K562 (cell line): Measurements from ENCODE around the gene SPOUT1.
"Not testable (repeated sequence)": the region's sequence is repeated elsewhere in the genome, so short reads cannot be mapped to it uniquely, and the experiment has no call there.

Source experiments
- FOXJ3 ChIP-seq: sonication (generic); formaldehyde crosslinking; IDR thresholded peaks from 2 replicates; pipeline ENCODE4 v1.4.0; 2020; ENCODE audit warnings: mild to moderate bottlenecking, missing genetic modification reagents
- HMG20A ChIP-seq: fragments of 450-650 bp; formaldehyde crosslinking; conservative IDR thresholded peaks from 2 replicates; pipeline ENCODE4 v1.4.0; 2020; ENCODE audit warnings: mild to moderate bottlenecking, mixed read lengths
- MTA2 ChIP-seq: fragments of 450-650 bp; IDR thresholded peaks from 2 replicates; pipeline ENCODE4 v1.6.1; 2016; ENCODE audit warnings: low read depth
- TF ChIP-seq, protein P1 (sequence below), 3 experiments: IDR thresholded peaks in 2 of 3; conservative IDR thresholded peaks in 1 of 3; 2 replicates each; pipeline ENCODE4 v1.5.1; 2011 to 2012; ENCODE audit warnings: low read length in 3 of 3, mild to moderate bottlenecking in 3 of 3, control low read depth in 2 of 3, improper control_type of control experiment in 1 of 3, inconsistent platforms in 1 of 3, low read depth in 1 of 3, mixed read lengths in 1 of 3, moderate library complexity in 1 of 3; ENCODE audit not compliant: insufficient read depth in 2 of 3

DNA sequence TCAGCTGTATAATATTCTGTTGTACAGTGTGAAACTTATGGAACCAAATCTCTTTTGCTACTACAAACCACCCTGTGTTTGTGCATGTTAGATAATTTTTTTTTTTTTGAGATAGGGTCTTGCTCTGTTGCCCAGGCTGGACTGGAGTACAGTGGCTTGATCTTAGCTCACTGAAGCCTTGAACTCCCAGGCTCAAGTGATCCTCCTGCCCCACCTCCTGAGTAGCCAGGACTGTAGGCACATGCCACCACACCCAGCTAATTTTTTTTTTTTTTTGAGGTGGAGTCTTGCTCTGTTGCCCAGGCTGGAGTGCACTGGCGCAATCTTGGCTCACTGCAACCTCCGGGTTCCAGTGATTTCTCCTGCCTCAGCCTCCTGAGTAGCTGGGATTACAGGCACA, 34.6 kb downstream of the SPOUT1 start:
- not testable (repeated sequence) for TF ChIP-seq HMG20A, MTA2, FOXJ3
- TF ChIP-seq, protein P1, sequence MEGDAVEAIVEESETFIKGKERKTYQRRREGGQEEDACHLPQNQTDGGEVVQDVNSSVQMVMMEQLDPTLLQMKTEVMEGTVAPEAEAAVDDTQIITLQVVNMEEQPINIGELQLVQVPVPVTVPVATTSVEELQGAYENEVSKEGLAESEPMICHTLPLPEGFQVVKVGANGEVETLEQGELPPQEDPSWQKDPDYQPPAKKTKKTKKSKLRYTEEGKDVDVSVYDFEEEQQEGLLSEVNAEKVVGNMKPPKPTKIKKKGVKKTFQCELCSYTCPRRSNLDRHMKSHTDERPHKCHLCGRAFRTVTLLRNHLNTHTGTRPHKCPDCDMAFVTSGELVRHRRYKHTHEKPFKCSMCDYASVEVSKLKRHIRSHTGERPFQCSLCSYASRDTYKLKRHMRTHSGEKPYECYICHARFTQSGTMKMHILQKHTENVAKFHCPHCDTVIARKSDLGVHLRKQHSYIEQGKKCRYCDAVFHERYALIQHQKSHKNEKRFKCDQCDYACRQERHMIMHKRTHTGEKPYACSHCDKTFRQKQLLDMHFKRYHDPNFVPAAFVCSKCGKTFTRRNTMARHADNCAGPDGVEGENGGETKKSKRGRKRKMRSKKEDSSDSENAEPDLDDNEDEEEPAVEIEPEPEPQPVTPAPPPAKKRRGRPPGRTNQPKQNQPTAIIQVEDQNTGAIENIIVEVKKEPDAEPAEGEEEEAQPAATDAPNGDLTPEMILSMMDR (IDR thresholded peaks at IDR 0.05 in 2 of 3, conservative IDR thresholded peaks at IDR 0.05 in 1 of 3; ENCODE audit: insufficient read depth in 2 of 3, low read depth in 1 of 3, low read length in 3 of 3) = not testable (repeated sequence)
